Mesenchymal stem cell (in vitro differentiated cells and primary cell): ENCODE measurements around the gene SOD2.

Experiments used
- DNase-seq: peaks from one replicate; pipeline ENCODE4 v3.0.0-alpha.2; 2013
- H2AFZ ChIP-seq: one replicate; pipeline ENCODE4 v1.6.1; 2013; ENCODE audit warnings: low read depth, mild to moderate bottlenecking, control low read depth, inconsistent platforms, low read length, moderate library complexity
- H2AK5ac ChIP-seq: 2 replicates; pipeline ENCODE4 v1.6.1; 2013; ENCODE audit warnings: low read length, moderate library complexity, mild to moderate bottlenecking, inconsistent platforms; ENCODE audit not compliant: severe bottlenecking
- H2BK120ac ChIP-seq: one replicate; pipeline ENCODE4 v1.6.1; 2013; ENCODE audit warnings: low read depth, mild to moderate bottlenecking, inconsistent platforms, low read length, moderate library complexity
- H2BK12ac ChIP-seq, 2 experiments: one replicate each; pipeline ENCODE4 v1.6.1; 2013; ENCODE audit warnings: inconsistent platforms in 2 of 2, low read length in 2 of 2, mild to moderate bottlenecking in 2 of 2, moderate library complexity in 2 of 2, control low read depth in 1 of 2
- H2BK15ac ChIP-seq: one replicate; pipeline ENCODE4 v1.6.1; 2013; ENCODE audit warnings: mild to moderate bottlenecking, low read depth, inconsistent platforms; ENCODE audit not compliant: poor library complexity, severe bottlenecking
- H2BK5ac ChIP-seq: 2 replicates; pipeline ENCODE4 v1.6.1; 2013; ENCODE audit warnings: low read depth, mild to moderate bottlenecking, low read length, control low read depth, inconsistent platforms; ENCODE audit not compliant: poor library complexity, severe bottlenecking
- H3K14ac ChIP-seq, 2 experiments: one replicate each; pipeline ENCODE4 v1.6.1; 2013; ENCODE audit warnings: inconsistent platforms in 2 of 2, low read length in 2 of 2, control low read depth in 1 of 2, mild to moderate bottlenecking in 1 of 2, moderate library complexity in 1 of 2
- H3K18ac ChIP-seq, 2 experiments: one replicate each; pipeline ENCODE4 v1.6.1; 2013; ENCODE audit warnings: inconsistent platforms in 2 of 2, low read length in 2 of 2, control low read depth in 1 of 2, low read depth in 1 of 2, mild to moderate bottlenecking in 1 of 2
- H3K23ac ChIP-seq, 2 experiments: one replicate each; pipeline ENCODE4 v1.6.1; 2013; ENCODE audit warnings: inconsistent platforms in 2 of 2, low read length in 2 of 2, mild to moderate bottlenecking in 2 of 2, moderate library complexity in 2 of 2, control low read depth in 1 of 2
- H3K27ac ChIP-seq: 2 replicates; pipeline ENCODE4 v1.5.1; 2013; ENCODE audit warnings: mild to moderate bottlenecking, moderate library complexity, low read length, control low read depth, inconsistent platforms; ENCODE audit not compliant: poor library complexity, severe bottlenecking
- H3K27me3 ChIP-seq, 2 experiments: 2 replicates each; pipeline versions ENCODE4 v1.6.1 to v1.7.0; 2013; ENCODE audit warnings: low read length in 2 of 2, mild to moderate bottlenecking in 2 of 2, moderate library complexity in 2 of 2, control low read depth in 1 of 2, inconsistent platforms in 1 of 2; ENCODE audit not compliant: control insufficient read depth in 1 of 2, insufficient read depth in 1 of 2
- H3K36me3 ChIP-seq, 2 experiments: 2 replicates each; pipeline versions ENCODE4 v1.6.1 to v1.7.0; 2013; ENCODE audit warnings: low read length in 2 of 2, control low read depth in 1 of 2, inconsistent platforms in 1 of 2, low read depth in 1 of 2, mild to moderate bottlenecking in 1 of 2; ENCODE audit not compliant: insufficient read depth in 2 of 2, control insufficient read depth in 1 of 2
- H3K4ac ChIP-seq, 2 experiments: one replicate each; pipeline ENCODE4 v1.6.1; 2013; ENCODE audit warnings: inconsistent platforms in 2 of 2, low read length in 2 of 2, mild to moderate bottlenecking in 2 of 2, moderate library complexity in 2 of 2, control low read depth in 1 of 2, low read depth in 1 of 2
- H3K4me1 ChIP-seq: 2 replicates; pipeline ENCODE4 v1.6.1; 2013; ENCODE audit warnings: low read depth, low read length, control low read depth; ENCODE audit not compliant: control insufficient read depth, insufficient read depth
- H3K4me2 ChIP-seq: 2 replicates; pipeline ENCODE4 v1.6.1; 2013; ENCODE audit warnings: low read length, mild to moderate bottlenecking, inconsistent platforms; ENCODE audit not compliant: poor library complexity, severe bottlenecking
- H3K4me3 ChIP-seq, 2 experiments: 2 replicates each; pipeline versions ENCODE4 v1.5.1 to v1.7.0; 2013; ENCODE audit warnings: low read length in 2 of 2, mild to moderate bottlenecking in 2 of 2, control low read depth in 1 of 2, low read depth in 1 of 2; ENCODE audit not compliant: insufficient read depth in 1 of 2
- H3K79me1 ChIP-seq: replicated peaks from 2 replicates; pipeline ENCODE4 v1.6.1; 2013; ENCODE audit warnings: mild to moderate bottlenecking, control low read depth, low read length, inconsistent platforms; ENCODE audit not compliant: poor library complexity, severe bottlenecking
- H3K9ac ChIP-seq: 2 replicates; pipeline ENCODE4 v1.7.0; 2013; ENCODE audit warnings: mild to moderate bottlenecking, low read length, moderate library complexity
- H3K9me3 ChIP-seq: 2 replicates; pipeline ENCODE4 v1.7.0; 2013; ENCODE audit warnings: mild to moderate bottlenecking, low read length; ENCODE audit not compliant: control insufficient read depth
- H4K8ac ChIP-seq: one replicate; pipeline ENCODE4 v1.6.1; 2013; ENCODE audit warnings: inconsistent platforms, mild to moderate bottlenecking, low read length, moderate library complexity
- H4K91ac ChIP-seq: one replicate; pipeline ENCODE4 v1.6.1; 2013; ENCODE audit warnings: mild to moderate bottlenecking, low read length, inconsistent platforms
- WGBS: methylation state at CpG from one replicate; pipeline ENCODE4 v1.1.7; 2013; ENCODE audit warnings: mixed read lengths; 5-methylcytosine and 5-hydroxymethylcytosine counted together

Gene SOD2

GRCh38 chr6:159681191-159681880 is 11.7 kb downstream of the SOD2 start:
- Histone ChIP-seq H3K4me1 (peaks cover 1% of the 10 kb centered on the region), H3K27ac (no peak overlapping the region), H2BK12ac (no peak overlapping the region), H3K27me3 (no peaks in the 10 kb centered on the region), H3K9me3 (no peaks in the 10 kb centered on the region), H2BK5ac (no peak overlapping the region), H2BK15ac (no peak overlapping the region), H3K18ac (no peak overlapping the region), H4K8ac (no peak overlapping the region), H3K14ac (no peak overlapping the region), H4K91ac (no peak overlapping the region), H2AK5ac (no peak overlapping the region), H3K4me3 (no peak overlapping the region), H3K79me1 (peaks cover 21% of the 10 kb centered on the region), H3K9ac (peak overlapping the region; percentile 58), H2AFZ (no peak overlapping the region), H3K36me3 (peaks cover 18 to 93% of the 10 kb centered on the region in 2 experiments), H3K23ac (no peak overlapping the region), H3K4me2 (no peak overlapping the region), H2BK120ac (no peak overlapping the region), H3K4ac (no peak overlapping the region)
- no peak for DNase-seq
- 96% methylated on average over 10 of the region's 10 CpGs for WGBS

- WGBS = 23% methylated on average over 2 of the region's 3 CpGs
- Histone ChIP-seq H4K8ac (no peak overlapping the region), H3K9ac (peak overlapping the region; percentile 58)
Observed at GRCh38 chr6:159680104-159680503, 12.9 kb downstream of the SOD2 start.

GRCh38 chr6:159679091-159680077 is 13.7 kb downstream of the SOD2 start:
- Histone ChIP-seq H3K4me2 (no peak overlapping the region), H3K9ac (peak overlapping the region; percentile 58), H3K27me3 (no peaks in the 10 kb centered on the region), H3K18ac (peak overlapping the region in 1 of 2 experiments; percentile 48), H3K14ac (no peak overlapping the region), H3K79me1 (peaks cover 16% of the 10 kb centered on the region), H2AFZ (no peak overlapping the region), H4K8ac (no peak overlapping the region), H2BK15ac (no peak overlapping the region), H3K23ac (no peak overlapping the region), H2BK120ac (no peak overlapping the region), H2AK5ac (no peak overlapping the region), H3K36me3 (peaks cover 18 to 75% of the 10 kb centered on the region in 2 experiments), H3K4me3 (no peak overlapping the region), H3K4me1 (peaks cover 1% of the 10 kb centered on the region), H3K4ac (no peak overlapping the region), H2BK5ac (no peak overlapping the region), H3K27ac (peak overlapping the region; percentile 68), H2BK12ac (no peak overlapping the region), H3K9me3 (no peaks in the 10 kb centered on the region), H4K91ac (no peak overlapping the region)
- peak; percentile 85 for DNase-seq
- WGBS = 2% methylated on average over 3 of the region's 5 CpGs

More at GRCh38 chr6:159680104-159680503, 12.9 kb downstream of the SOD2 start:
- H3K27ac ChIP-seq = peak overlapping the region; percentile 68
- no peak overlapping the region for H3K14ac ChIP-seq
- no peak overlapping the region for H2BK12ac ChIP-seq
- H3K4me2 ChIP-seq = no peak overlapping the region
- no peak overlapping the region for H2BK15ac ChIP-seq
- H3K4ac ChIP-seq = no peak overlapping the region
- H3K9me3 ChIP-seq = no peaks in the 10 kb centered on the region
- H3K36me3 ChIP-seq = peaks cover 18 to 82% of the 10 kb centered on the region in 2 experiments
- peaks cover 1% of the 10 kb centered on the region for H3K4me1 ChIP-seq
- H2BK5ac ChIP-seq = no peak overlapping the region
- H3K79me1 ChIP-seq = peaks cover 18% of the 10 kb centered on the region
- H2AK5ac ChIP-seq = no peak overlapping the region
- H4K91ac ChIP-seq = no peak overlapping the region
- peak; percentile 75 for DNase-seq
- H3K4me3 ChIP-seq = no peak overlapping the region
- no peaks in the 10 kb centered on the region for H3K27me3 ChIP-seq
- no peak overlapping the region for H3K23ac ChIP-seq
- H3K18ac ChIP-seq = no peak overlapping the region
- no peak overlapping the region for H2AFZ ChIP-seq
- H2BK120ac ChIP-seq = no peak overlapping the region

- Histone ChIP-seq H3K23ac (no peak overlapping the region), H3K4me3 (no peak overlapping the region), H3K9ac (no peak overlapping the region), H2BK5ac (no peak overlapping the region), H3K27me3 (no peaks in the 10 kb centered on the region), H3K4ac (no peak overlapping the region), H2AFZ (no peak overlapping the region), H3K27ac (no peak overlapping the region), H4K8ac (no peak overlapping the region), H4K91ac (no peak overlapping the region), H3K14ac (no peak overlapping the region), H3K4me1 (peaks cover 1% of the 10 kb centered on the region), H3K36me3 (peaks cover 18 to 67% of the 10 kb centered on the region in 2 experiments), H2AK5ac (no peak overlapping the region), H2BK120ac (no peak overlapping the region), H2BK15ac (no peak overlapping the region), H3K9me3 (no peaks in the 10 kb centered on the region), H3K4me2 (no peak overlapping the region), H2BK12ac (no peak overlapping the region), H3K79me1 (peaks cover 13% of the 10 kb centered on the region), H3K18ac (no peak overlapping the region)
- WGBS = 92% methylated on average over 3 of the region's 3 CpGs
- DNase-seq = peak; percentile 9
Observed at GRCh38 chr6:159678574-159678973, 14.5 kb downstream of the SOD2 start.
